ENCODE measurements around the gene NTMT1. TPM values are rescaled to one million over a fixed set of nuclear protein-coding genes. Genes with fewer than 3 reads are reported as not detected.

The NTMT1 gene, protein sequence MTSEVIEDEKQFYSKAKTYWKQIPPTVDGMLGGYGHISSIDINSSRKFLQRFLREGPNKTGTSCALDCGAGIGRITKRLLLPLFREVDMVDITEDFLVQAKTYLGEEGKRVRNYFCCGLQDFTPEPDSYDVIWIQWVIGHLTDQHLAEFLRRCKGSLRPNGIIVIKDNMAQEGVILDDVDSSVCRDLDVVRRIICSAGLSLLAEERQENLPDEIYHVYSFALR
- polyA plus RNA-seq (2012; ENCODE audit: low read depth, missing spikeins): 23.6 TPM

DNA sequence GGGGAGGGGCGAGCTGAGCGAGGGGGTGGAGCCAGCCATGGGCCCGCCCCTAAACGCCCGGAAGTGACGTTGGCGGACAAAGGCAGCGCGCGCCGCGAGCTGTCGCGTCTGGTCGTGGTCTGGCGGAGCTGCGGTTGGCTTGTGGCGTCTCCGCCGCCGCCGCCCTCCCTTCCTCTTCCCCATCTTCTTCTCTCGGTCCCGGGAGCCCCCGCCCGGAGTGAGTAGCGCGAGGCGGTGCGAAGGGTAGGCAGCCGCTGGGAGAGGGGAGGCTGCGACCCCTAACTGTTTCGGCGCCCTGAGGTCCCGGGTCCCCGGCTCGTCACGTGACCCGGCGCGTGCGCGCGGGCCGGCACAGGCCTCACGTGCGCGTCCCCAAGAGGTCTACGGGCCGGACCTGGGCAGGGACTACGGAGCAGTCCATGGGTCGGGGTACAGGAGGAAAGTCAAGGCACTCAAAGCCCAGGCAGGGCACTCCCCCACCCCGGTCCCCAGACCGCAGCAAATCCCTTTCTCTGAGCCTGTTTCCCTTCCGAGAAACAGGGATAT lies at the start of gene NTMT1:
Gene NTMT1, plus strand, starts transcription at position 85 of the 546 bp plus-strand sequence. CDS start 6,541 bp downstream, outside the sequence.
- TF ChIP-seq PAX5 (IDR thresholded peaks at IDR 0.05; ENCODE audit: insufficient read depth, low read length, severe bottlenecking) (peak; percentile 60), POLR2AphosphoS5 (IDR thresholded peaks at IDR 0.05; ENCODE audit: low read depth, low read length) (peak; percentile 89), TAF1 (IDR thresholded peaks at IDR 0.05; ENCODE audit: low read depth, low read length) (peak; percentile 76), SPI1 (IDR thresholded peaks at IDR 0.05; ENCODE audit: low read depth, low read length) (0 out of 2 replicates have a peak, but pooled peaks have one; percentile 11), POLR2A (IDR thresholded peaks at IDR 0.05; ENCODE audit: low read depth, low read length) (peak; percentile 84), POU2F2 (IDR thresholded peaks at IDR 0.05; ENCODE audit: low read depth, low read length) (no peak)
- FAIRE-seq (peak; percentile 94), DNase-seq (ENCODE audit: insufficient read length, low spot score) (peak; percentile 91)

DNA sequence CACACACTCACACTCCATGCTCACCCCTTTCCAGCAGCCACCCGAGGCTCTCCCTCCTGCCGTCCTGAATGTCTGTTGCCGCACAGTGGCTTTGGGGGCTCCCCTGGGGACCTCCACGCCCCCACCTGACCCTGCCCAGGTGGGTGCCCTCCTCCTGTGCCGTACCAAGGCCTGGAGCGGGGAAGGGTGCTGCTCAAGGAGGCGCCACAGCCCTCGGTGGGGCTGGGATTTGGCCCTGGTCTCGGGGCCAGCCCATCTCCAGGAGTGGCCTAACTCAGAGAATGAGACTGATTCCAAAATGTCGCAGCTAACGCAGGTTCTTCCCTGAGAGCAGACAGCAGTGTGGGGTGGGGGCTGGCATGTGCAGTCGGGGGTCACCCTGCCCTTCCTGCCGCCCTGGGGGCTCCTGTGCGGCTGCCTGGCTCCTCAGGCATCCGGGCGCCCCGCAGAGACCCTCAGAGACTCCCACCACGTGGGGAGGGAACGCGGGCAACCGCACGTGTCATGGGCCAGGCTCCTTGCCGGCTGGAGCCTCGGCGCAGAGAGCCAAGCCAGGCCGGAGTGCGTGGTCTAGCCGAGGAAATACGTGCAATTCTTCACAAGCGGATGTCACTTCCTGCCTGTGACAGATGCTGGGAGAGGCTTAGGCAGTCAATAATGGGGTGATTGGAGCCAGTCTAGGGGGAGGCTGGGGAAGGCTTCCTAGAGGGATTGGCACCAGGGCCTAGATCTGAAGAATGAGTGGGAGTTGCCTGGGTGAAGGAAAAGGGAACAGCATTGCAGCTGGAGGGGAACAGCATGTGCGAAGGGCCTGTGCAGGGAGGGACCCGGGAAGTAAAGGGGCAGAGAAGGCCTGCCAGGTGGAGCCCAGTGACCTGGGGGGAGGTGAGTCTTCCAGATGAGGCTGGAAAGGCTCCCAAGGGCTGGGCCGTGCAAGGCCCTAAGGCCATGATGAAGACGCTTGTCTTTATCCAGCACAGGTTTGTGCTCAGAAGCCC lies 49.1 kb upstream of the NTMT1 start:
- DNase-seq (ENCODE audit: insufficient read length, low spot score) (no peak), FAIRE-seq (no peak)
- TF ChIP-seq PAX5 (IDR thresholded peaks at IDR 0.05; ENCODE audit: insufficient read depth, low read length, severe bottlenecking) (no peak), TAF1 (IDR thresholded peaks at IDR 0.05; ENCODE audit: low read depth, low read length) (no peak)

DNA sequence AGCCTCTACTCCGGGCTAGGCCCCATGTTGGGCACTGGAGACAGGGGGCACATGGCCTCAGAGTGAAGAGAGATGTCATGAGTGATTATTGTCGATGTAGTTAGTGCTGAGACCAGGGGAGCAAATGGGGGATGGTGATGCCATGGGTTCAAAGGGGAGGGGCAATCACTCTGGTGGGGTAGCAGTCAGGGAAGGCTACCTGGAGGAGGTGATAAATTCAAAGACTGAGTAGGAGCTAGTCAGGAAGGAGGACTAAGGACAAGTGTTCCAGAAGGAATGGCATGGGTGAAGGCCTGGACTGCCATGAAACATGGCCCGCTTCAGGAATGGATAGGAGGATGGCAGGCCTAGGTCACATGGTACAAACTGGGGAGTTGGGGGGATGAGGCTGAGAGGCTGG lies 46.7 kb upstream of the NTMT1 start:
- no peak for FAIRE-seq
- no peak for TF ChIP-seq TAF1 (IDR thresholded peaks at IDR 0.05; ENCODE audit: low read depth, low read length)
- TF ChIP-seq SPI1 (IDR thresholded peaks at IDR 0.05; ENCODE audit: low read depth, low read length): no peak
- no peak for TF ChIP-seq POU2F2 (IDR thresholded peaks at IDR 0.05; ENCODE audit: low read depth, low read length)
- no peak for TF ChIP-seq POLR2A (IDR thresholded peaks at IDR 0.05; ENCODE audit: low read depth, low read length)
- no peak for TF ChIP-seq PAX5 (IDR thresholded peaks at IDR 0.05; ENCODE audit: insufficient read depth, low read length, severe bottlenecking)
- no peak for TF ChIP-seq POLR2AphosphoS5 (IDR thresholded peaks at IDR 0.05; ENCODE audit: low read depth, low read length)
- no peak for DNase-seq (ENCODE audit: insufficient read length, low spot score)

DNA sequence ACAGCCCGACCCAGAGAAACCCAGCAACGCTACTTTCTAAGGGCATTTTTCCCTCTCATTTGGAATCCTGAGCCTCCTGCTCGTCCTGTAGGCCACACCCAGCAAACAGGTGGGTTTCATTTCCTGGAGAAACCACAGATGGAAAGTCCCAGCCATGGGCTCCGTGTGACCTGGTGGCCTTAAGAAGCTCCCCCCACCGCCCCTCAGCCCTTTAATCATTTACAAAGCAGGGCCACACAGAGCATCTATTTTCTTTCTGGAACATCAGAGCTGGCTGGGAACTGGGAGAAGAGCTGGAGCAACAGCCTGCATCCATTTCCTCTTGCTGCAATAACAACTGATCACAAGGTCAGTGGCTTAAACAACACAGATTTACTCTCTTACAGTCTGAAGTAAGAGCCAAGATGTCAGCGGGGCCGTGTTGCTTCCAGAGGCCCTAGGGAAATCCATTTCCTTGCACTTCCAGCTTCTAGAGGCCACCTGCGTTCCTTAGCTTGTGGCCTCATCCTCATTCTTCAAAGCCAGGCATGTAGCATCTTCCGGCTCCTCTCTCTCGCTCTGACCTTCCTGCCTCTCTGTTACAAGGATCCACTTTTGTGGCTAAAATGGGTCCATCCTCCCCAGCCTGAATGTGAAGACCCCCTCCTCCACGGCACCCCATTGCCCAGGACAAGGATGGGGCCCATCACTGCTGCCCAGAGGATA lies 45.6 kb upstream of the NTMT1 start:
- DNase-seq (ENCODE audit: insufficient read length, low spot score) (no peak), FAIRE-seq (peak; percentile 75)
- no peak for TF ChIP-seq PAX5 (IDR thresholded peaks at IDR 0.05; ENCODE audit: insufficient read depth, low read length, severe bottlenecking)
- no peak for TF ChIP-seq POLR2A (IDR thresholded peaks at IDR 0.05; ENCODE audit: low read depth, low read length)
- no peak for TF ChIP-seq POLR2AphosphoS5 (IDR thresholded peaks at IDR 0.05; ENCODE audit: low read depth, low read length)
- no peak for TF ChIP-seq POU2F2 (IDR thresholded peaks at IDR 0.05; ENCODE audit: low read depth, low read length)
- TF ChIP-seq TAF1 (IDR thresholded peaks at IDR 0.05; ENCODE audit: low read depth, low read length): no peak
- TF ChIP-seq SPI1 (IDR thresholded peaks at IDR 0.05; ENCODE audit: low read depth, low read length): no peak

DNA sequence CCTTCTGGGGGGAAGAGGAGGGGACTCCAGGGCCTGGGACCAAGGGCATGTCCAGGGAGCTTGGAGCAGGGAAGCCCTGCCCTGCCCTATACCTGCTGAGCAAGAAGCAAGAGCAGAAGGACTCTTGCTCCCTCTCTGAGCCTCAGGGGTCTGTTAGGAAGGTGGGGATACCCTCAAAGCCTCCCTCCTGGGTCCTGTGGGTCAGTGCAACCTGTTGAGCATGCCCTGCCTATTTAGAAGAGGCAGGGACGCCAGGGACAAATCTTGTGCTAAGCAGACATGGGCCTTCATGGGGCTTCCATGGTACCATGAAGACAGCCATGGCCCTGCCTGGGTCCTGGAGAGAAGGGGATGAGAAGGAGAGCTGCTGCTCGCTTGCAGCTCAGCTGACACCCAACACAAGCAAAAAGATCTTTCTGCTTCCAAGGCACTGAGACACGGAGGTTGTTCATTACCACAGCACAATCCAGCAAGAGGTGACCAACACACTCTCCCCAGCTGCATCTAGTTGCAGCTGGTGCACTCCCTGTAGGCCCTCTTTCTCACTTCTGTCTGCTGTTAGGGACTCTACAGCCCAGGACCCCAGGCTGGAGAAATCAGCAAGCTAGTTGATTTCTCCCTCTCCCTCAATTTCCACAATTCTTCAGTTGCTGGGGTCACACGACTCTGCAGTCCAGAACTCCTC lies 44.3 kb upstream of the NTMT1 start:
- TF ChIP-seq POLR2AphosphoS5 (IDR thresholded peaks at IDR 0.05; ENCODE audit: low read depth, low read length): no peak
- no peak for TF ChIP-seq POLR2A (IDR thresholded peaks at IDR 0.05; ENCODE audit: low read depth, low read length)
- TF ChIP-seq POU2F2 (IDR thresholded peaks at IDR 0.05; ENCODE audit: low read depth, low read length): no peak
- no peak for TF ChIP-seq PAX5 (IDR thresholded peaks at IDR 0.05; ENCODE audit: insufficient read depth, low read length, severe bottlenecking)
- TF ChIP-seq TAF1 (IDR thresholded peaks at IDR 0.05; ENCODE audit: low read depth, low read length): no peak
- TF ChIP-seq SPI1 (IDR thresholded peaks at IDR 0.05; ENCODE audit: low read depth, low read length): no peak
- no peak for FAIRE-seq
- DNase-seq (ENCODE audit: insufficient read length, low spot score): no peak

DNA sequence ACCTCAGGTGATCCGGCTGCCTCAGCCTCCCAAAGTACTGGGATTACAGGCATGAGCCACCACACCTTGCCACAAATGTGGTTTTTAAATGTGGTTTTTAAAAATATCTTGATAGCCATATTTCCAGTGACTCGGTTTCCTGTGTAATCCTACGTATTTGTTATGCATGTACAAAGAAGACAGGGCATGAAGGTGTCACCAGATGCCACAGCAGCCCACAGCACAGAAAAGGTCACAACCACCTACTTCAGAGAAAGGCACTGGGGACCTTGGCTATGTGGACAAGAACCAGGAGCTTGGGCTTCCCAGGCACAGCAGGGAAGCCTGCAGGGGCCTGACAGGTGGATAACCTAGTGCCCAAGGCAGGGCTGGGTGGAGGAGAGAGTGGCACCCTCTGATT lies 43.1 kb upstream of the NTMT1 start:
- no peak for FAIRE-seq
- DNase-seq (ENCODE audit: insufficient read length, low spot score): no peak
- TF ChIP-seq POLR2AphosphoS5 (IDR thresholded peaks at IDR 0.05; ENCODE audit: low read depth, low read length) (no peak), SPI1 (IDR thresholded peaks at IDR 0.05; ENCODE audit: low read depth, low read length) (no peak), POLR2A (IDR thresholded peaks at IDR 0.05; ENCODE audit: low read depth, low read length) (no peak), PAX5 (IDR thresholded peaks at IDR 0.05; ENCODE audit: insufficient read depth, low read length, severe bottlenecking) (no peak), POU2F2 (IDR thresholded peaks at IDR 0.05; ENCODE audit: low read depth, low read length) (no peak), TAF1 (IDR thresholded peaks at IDR 0.05; ENCODE audit: low read depth, low read length) (no peak)

DNA sequence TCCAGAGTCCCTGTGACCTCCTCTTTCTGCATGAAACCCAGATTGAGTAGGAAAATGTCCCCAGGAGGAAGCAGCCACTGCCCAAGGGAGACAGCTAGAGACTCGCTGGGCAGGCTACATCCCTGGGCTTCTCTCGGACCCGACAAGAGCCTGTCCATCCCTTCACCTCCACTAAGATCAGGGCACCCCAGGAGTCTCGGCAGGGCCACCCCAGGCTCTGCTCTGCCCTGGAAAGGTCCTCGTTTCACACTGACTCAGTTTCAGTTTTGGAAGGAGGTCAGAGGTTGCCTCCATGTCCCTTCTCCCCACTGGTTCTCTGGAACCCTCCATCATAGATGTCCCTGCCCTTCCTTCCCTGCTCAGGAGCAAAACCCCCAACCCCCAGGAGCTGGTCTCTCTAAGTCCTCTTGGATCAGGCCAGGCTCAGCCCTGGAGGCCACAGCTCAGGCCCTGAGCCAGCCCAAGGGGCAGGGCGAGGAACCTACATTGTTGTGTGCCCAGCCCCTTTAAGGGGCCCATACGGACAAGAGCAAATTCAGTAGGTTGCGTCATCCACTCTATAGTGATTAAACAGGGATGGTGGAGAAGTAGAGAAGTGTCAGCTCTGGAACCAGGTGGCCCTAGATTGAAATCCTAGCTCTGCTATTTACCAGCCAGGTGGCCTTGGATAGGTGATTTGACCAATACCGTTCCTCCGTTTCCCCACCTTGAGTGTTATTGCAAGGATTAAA lies 42.5 kb upstream of the NTMT1 start:
- TF ChIP-seq PAX5 (IDR thresholded peaks at IDR 0.05; ENCODE audit: insufficient read depth, low read length, severe bottlenecking) (no peak), POU2F2 (IDR thresholded peaks at IDR 0.05; ENCODE audit: low read depth, low read length) (no peak), POLR2AphosphoS5 (IDR thresholded peaks at IDR 0.05; ENCODE audit: low read depth, low read length) (no peak), POLR2A (IDR thresholded peaks at IDR 0.05; ENCODE audit: low read depth, low read length) (no peak), SPI1 (IDR thresholded peaks at IDR 0.05; ENCODE audit: low read depth, low read length) (no peak), TAF1 (IDR thresholded peaks at IDR 0.05; ENCODE audit: low read depth, low read length) (no peak)

DNA sequence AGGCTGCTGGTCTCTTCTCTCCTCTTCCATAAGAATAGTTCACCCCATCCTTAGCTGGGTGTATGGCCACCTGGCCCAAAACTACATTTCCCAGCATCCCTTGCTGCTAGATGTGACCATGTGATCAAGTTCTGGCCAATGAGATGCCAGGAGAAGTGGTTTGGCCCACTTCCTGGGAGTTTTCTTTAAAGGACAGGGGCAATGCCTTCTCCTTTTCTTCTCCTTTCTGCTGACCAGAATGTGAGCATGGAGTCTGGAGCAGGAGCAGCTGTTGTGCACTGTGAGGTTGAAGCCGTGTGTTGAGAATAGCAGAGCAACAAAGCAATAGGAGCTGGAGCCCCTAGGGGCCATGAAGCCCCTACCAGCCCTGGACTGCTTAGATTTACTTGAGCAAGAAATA lies 41.8 kb upstream of the NTMT1 start:
- no peak for DNase-seq (ENCODE audit: insufficient read length, low spot score)
- FAIRE-seq: peak; percentile 91
- no peak for TF ChIP-seq POLR2A (IDR thresholded peaks at IDR 0.05; ENCODE audit: low read depth, low read length)
- no peak for TF ChIP-seq POU2F2 (IDR thresholded peaks at IDR 0.05; ENCODE audit: low read depth, low read length)
- TF ChIP-seq POLR2AphosphoS5 (IDR thresholded peaks at IDR 0.05; ENCODE audit: low read depth, low read length): no peak
- 0 out of 2 replicates have a peak, but pooled peaks have one; percentile 20 for TF ChIP-seq SPI1 (IDR thresholded peaks at IDR 0.05; ENCODE audit: low read depth, low read length)
- no peak for TF ChIP-seq PAX5 (IDR thresholded peaks at IDR 0.05; ENCODE audit: insufficient read depth, low read length, severe bottlenecking)
- TF ChIP-seq TAF1 (IDR thresholded peaks at IDR 0.05; ENCODE audit: low read depth, low read length): no peak

More for the DNA sequence above, 42.5 kb upstream of the NTMT1 start:
- DNase-seq (ENCODE audit: insufficient read length, low spot score): no peak
- no peak for FAIRE-seq
